ENCODE data around the gene KRTAP5-11. TPM values are rescaled to one million over a fixed set of nuclear protein-coding genes. Genes with fewer than 3 reads are reported as not detected.
"Not testable (repeated sequence)": the region's sequence is repeated elsewhere in the genome, so short reads cannot be mapped to it uniquely, and the experiment has no call there.

KRTAP5-11 gene
- total RNA-seq, 1 experiment from 2014 or later, result not detected

GRCh38 chr11:71539017-71539416 lies 43.7 kb downstream of the KRTAP5-11 start:
- intact Hi-C loops (cut with micrococcal nuclease; ENCODE audit: unreplicated experiment), result no loop called here
- Mint-ChIP-seq H3K4me1 (ENCODE audit: low read depth, unreplicated experiment) (peaks cover 22% of the 10 kb centered on the region), H3K36me3 (ENCODE audit: insufficient read depth, unreplicated experiment) (no peaks in the 10 kb centered on the region), H3K27ac (ENCODE audit: unreplicated experiment) (no peak overlapping the region), H3K9me3 (ENCODE audit: unreplicated experiment) (peaks cover 10% of the 10 kb centered on the region), H3K4me3 (ENCODE audit: unreplicated experiment) (no peak overlapping the region), H3K27me3 (ENCODE audit: insufficient read depth, unreplicated experiment) (no peaks in the 10 kb centered on the region)
- no peaks in the 10 kb centered on the region for H3K36me3 ChIP-seq (ENCODE audit: control insufficient read depth, insufficient read depth, low read length)
- no peak for DNase-seq
- H3K9me3 ChIP-seq, result no peaks in the 10 kb centered on the region
- CTCF ChIA-PET, result no interaction called here
- no peaks in the 10 kb centered on the region for H3K27me3 ChIP-seq (replicated peaks; ENCODE audit: control insufficient read depth, insufficient read depth, low read length)
- no TSS peak for BruUV-seq (replicated peaks)
- H3K4me1 ChIP-seq, result peaks cover 10% of the 10 kb centered on the region
- H3K4me3 ChIP-seq (ENCODE audit: low read depth, low read length), result no peak overlapping the region
- TF ChIP-seq CTCF (IDR thresholded peaks at IDR 0.05; ENCODE audit: insufficient read depth in 1 of 2, low read depth in 1 of 2, low read length in 1 of 2, severe bottlenecking in 1 of 2, unreplicated experiment in 1 of 2), result no peak
- POLR2A ChIA-PET, result no interaction called here

GRCh38 chr11:71538666-71538990 lies 44.0 kb downstream of the KRTAP5-11 start:
- Mint-ChIP-seq H3K4me3 (ENCODE audit: unreplicated experiment) (no peak overlapping the region), H3K36me3 (ENCODE audit: insufficient read depth, unreplicated experiment) (no peaks in the 10 kb centered on the region), H3K27ac (ENCODE audit: unreplicated experiment) (no peak overlapping the region), H3K4me1 (ENCODE audit: low read depth, unreplicated experiment) (peaks cover 21% of the 10 kb centered on the region), H3K9me3 (ENCODE audit: unreplicated experiment) (peaks cover 10% of the 10 kb centered on the region), H3K27me3 (ENCODE audit: insufficient read depth, unreplicated experiment) (no peaks in the 10 kb centered on the region)
- intact Hi-C loops (cut with micrococcal nuclease; ENCODE audit: unreplicated experiment), result no loop called here
- no peak for DNase-seq
- Histone ChIP-seq H3K27me3 (replicated peaks; ENCODE audit: control insufficient read depth, insufficient read depth, low read length) (no peaks in the 10 kb centered on the region), H3K4me3 (ENCODE audit: low read depth, low read length) (no peak overlapping the region), H3K4me1 (peaks cover 7% of the 10 kb centered on the region), H3K9me3 (no peaks in the 10 kb centered on the region), H3K36me3 (ENCODE audit: control insufficient read depth, insufficient read depth, low read length) (no peaks in the 10 kb centered on the region)
- POLR2A ChIA-PET, result no interaction called here
- CTCF ChIA-PET, result no interaction called here
- BruUV-seq (replicated peaks), result no TSS peak
- no peak for TF ChIP-seq CTCF (IDR thresholded peaks at IDR 0.05; ENCODE audit: insufficient read depth in 1 of 2, low read depth in 1 of 2, low read length in 1 of 2, severe bottlenecking in 1 of 2, unreplicated experiment in 1 of 2)

- H3K27me3 Mint-ChIP-seq (ENCODE audit: insufficient read depth, unreplicated experiment); BruUV-seq (replicated peaks); intact Hi-C loops (cut with micrococcal nuclease; ENCODE audit: unreplicated experiment); POLR2A ChIA-PET; DNase-seq; H3K36me3 ChIP-seq (ENCODE audit: control insufficient read depth, insufficient read depth, low read length); H3K4me3 Mint-ChIP-seq (ENCODE audit: unreplicated experiment); H3K4me1 ChIP-seq; H3K9me3 ChIP-seq; H3K27ac Mint-ChIP-seq (ENCODE audit: unreplicated experiment); H3K4me3 ChIP-seq (ENCODE audit: low read depth, low read length); CTCF ChIA-PET; H3K27me3 ChIP-seq (replicated peaks; ENCODE audit: control insufficient read depth, insufficient read depth, low read length); H3K36me3 Mint-ChIP-seq (ENCODE audit: insufficient read depth, unreplicated experiment): not testable (repeated sequence)
- peaks cover 16% of the 10 kb centered on the region for H3K4me1 Mint-ChIP-seq (ENCODE audit: low read depth, unreplicated experiment)
- H3K9me3 Mint-ChIP-seq (ENCODE audit: unreplicated experiment), result peaks cover 10% of the 10 kb centered on the region
Observed at GRCh38 chr11:71537977-71538665, 44.6 kb downstream of the KRTAP5-11 start, which contains the start of gene KRTAP5-8. Gene KRTAP5-8 (plus strand): TSS chr11:71538025. CDS start chr11:71538056, 31 bp downstream.
